WI38 (cell line): ENCODE measurements around the gene FLT3.
"Not testable (repeated sequence)": the region's sequence is repeated elsewhere in the genome, so short reads cannot be mapped to it uniquely, and the experiment has no call there.

ENCODE experiments used
- H3K4me3 ChIP-seq: 2 replicates; pipeline ENCODE4 v1.5.1; 2011; ENCODE audit warnings: low read depth, mild to moderate bottlenecking, control low read depth, low read length
- TF ChIP-seq, protein P1 (sequence below): IDR thresholded peaks from 2 replicates; pipeline ENCODE4 v1.5.1; 2012; ENCODE audit warnings: low read depth, mild to moderate bottlenecking, control low read depth, low read length

Gene FLT3

DNA sequence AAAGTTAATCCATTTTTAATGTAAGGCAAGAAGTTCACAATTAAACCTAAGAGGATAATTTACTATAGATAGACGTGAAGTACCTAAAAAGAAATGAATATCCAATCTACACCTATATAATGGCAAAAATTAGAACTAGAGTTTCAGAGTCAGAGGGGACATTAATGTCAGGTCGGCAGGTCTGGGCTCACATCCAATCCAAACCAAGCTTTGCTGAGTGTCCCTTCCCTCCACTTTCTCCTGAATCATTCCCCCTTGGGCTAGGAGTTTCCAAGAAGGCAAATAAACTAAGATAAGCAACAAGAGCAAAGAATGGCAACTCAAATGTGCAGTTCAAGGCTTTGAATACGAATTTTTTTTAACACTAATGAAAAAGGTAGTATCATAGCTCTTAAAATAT, 2.9 kb downstream of the FLT3 start:
- TF ChIP-seq, protein P1, sequence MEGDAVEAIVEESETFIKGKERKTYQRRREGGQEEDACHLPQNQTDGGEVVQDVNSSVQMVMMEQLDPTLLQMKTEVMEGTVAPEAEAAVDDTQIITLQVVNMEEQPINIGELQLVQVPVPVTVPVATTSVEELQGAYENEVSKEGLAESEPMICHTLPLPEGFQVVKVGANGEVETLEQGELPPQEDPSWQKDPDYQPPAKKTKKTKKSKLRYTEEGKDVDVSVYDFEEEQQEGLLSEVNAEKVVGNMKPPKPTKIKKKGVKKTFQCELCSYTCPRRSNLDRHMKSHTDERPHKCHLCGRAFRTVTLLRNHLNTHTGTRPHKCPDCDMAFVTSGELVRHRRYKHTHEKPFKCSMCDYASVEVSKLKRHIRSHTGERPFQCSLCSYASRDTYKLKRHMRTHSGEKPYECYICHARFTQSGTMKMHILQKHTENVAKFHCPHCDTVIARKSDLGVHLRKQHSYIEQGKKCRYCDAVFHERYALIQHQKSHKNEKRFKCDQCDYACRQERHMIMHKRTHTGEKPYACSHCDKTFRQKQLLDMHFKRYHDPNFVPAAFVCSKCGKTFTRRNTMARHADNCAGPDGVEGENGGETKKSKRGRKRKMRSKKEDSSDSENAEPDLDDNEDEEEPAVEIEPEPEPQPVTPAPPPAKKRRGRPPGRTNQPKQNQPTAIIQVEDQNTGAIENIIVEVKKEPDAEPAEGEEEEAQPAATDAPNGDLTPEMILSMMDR = no peak
- no peak overlapping the region for H3K4me3 ChIP-seq

DNA sequence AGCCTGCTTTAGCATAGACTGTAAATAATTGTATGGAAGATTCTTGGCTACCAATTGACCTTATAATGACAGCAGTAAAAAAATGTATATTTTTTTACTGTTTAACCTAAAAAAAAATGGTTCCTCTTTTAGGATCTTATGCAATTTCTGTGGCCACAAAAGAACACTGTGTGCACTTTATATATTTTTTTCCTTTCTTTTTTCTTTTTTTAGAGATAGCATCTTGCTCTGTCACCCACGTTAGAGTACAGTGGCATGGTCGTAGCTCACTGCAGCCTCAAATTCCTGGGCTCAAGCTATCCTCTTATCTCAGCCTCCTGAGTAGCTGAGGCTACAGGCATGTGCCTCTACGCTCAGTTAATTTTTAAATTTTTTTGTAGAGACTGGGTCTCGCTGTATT, 6.1 kb downstream of the FLT3 start:
- TF ChIP-seq, protein P1 = no peak
- H3K4me3 ChIP-seq = no peak overlapping the region

DNA sequence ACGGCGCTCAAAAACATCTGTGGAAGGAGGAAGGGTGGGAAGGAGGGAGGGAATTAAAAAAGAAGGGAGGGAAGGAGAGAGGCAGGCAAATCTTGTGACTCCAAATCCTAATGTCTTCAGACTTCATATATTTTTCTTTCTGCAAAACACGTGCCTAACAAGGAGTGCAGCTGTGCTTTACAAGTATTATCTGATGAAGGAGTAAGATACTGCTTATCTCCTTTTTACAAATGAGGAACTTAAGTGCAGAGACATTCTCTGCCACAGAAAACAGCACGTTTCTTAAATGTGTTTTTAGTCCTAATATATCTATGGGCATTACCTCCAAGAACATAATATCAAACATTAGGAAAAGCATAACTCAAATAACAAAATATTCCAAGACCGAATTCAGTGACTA, 6.5 kb downstream of the FLT3 start:
- TF ChIP-seq, protein P1 = no peak
- H3K4me3 ChIP-seq = no peak overlapping the region

DNA sequence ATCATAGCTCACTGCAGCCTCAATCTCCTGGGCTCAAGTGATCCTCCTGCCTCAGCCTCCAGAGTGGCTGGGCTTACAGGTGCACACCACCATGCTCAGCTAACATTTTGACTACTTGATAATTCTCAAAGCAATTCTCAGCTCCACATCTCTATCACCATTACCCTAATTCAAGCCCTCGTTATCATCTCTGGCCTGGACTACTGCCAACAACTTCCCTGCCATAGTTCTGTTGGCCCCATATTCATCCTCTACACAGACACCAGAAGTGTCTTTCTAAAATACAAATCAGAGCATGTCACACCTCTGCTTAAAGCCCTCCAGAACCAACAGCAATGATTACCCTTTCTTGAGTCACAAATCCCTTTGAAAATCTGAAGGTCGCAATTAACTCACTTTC, 7.9 kb downstream of the FLT3 start:
- H3K4me3 ChIP-seq = no peak overlapping the region
- TF ChIP-seq, protein P1 = no peak

DNA sequence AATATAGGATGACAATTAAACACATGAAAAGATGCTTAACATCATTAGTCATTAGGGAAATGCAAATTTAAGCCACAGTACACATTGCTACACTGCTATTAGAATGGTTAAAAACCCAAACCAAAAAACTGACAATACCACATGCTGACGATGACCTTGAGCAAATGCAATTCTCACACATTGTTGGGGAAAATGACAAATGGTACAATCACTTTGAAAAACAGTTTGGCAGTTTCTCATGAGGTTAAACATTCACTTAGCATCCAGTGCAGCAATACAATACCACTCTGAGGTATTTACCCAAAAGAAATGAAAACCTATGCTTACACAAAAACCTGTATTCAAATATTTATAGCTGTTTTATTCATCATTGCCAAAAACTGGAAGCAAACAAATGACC, 11.3 kb downstream of the FLT3 start:
- no peak overlapping the region for H3K4me3 ChIP-seq
- TF ChIP-seq, protein P1 = no peak

DNA sequence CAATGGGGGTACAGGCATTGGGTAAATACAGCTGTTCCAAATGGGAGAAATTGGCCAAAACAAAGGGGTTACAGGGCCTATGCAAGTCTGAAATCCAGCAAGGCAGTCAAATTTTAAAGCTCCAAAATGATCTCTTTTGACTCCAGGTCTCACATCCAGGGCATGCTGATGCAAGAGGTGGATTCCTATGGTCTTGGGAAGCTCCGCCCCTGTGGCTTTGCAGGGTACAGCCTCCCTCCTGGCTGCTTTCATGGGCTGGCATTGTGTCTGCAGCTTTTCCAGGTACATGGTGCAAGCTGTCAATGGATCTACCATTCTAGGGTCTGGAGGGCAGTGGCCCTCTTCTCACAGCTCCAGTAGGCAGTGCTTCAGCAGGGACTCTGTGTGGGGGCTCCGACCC, 22.6 kb downstream of the FLT3 start:
- H3K4me3 ChIP-seq = not testable (repeated sequence)

DNA sequence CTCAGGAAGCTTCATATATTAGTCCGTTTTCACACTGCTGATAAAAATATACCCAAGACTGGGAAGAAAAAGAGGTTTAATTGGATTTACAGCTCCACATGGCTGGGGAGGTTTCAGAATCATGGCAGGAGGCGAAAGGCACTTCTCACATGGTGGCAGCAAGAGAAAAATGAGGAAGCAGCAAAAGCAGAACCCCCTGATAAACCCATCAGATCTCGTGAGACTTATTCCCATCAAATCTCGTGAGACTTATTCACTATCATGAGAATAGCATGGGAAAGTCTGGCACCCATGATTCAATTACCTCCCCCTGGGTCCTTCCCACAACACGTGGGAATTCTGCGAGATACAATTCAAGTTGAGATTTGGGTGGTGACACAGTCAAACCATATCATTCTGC, 23.1 kb downstream of the FLT3 start:
- H3K4me3 ChIP-seq = no peak overlapping the region
- TF ChIP-seq, protein P1 = no peak

DNA sequence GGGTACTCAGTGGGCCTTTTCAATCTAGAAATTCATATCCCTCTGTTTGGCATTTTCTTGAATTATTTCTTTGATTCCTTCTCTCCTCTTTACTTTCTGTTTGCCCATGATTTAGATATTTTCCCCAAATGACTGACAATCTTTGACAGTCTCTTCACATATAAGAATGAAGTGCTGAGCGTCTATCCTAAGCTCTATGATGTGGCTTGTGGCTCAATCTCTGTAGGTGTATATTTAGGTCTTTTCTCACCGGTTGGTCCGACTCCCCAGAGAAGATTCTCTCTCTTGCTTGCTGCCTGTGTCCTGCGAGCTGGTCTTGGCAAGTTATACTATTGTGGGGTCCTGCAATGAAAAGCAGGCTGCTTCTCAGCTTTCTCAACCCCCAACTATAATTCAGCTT, 29.0 kb downstream of the FLT3 start:
- TF ChIP-seq, protein P1 = no peak
- no peak overlapping the region for H3K4me3 ChIP-seq
